ENCODE measurements around the gene CBX7. TPM values are rescaled to one million over a fixed set of nuclear protein-coding genes. Genes with fewer than 3 reads are reported as not detected.

CBX7 gene
- total and polyA plus RNA-seq, 2 experiments from 2014 or later, result 2.6 to 11.5 TPM

DNA sequence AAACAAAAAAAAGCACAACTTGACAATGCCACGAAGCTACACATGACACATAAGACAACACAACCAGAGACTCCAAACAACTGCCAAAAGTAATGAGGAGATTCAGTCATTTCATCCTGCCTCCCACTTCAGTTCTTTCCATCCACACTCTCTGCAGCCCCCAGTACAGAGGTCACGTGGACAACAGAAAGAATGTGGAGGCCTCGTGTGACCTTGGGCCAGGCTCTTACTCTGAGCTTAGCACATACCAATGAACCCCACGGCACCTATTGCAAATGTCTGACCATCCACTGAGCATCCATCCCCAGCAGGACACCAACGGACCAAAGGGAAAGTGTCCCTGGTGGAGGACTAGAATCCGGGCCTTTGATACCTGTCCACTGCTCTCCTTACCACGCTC, 12.5 kb downstream of the CBX7 start:
- Histone ChIP-seq H3K27ac (ENCODE audit: low read depth) (no peak overlapping the region), H3K4me1 (ENCODE audit: insufficient read depth) (peaks cover 15% of the 10 kb centered on the region), H4K20me1 (replicated peaks; ENCODE audit: insufficient read depth) (no peaks in the 10 kb centered on the region), H3F3A (replicated peaks; ENCODE audit: low read depth) (peaks cover 12% of the 10 kb centered on the region; the same call in 1 of the 2 replicates), H3K27me3 (ENCODE audit: insufficient read depth) (0 out of 2 replicates have a peak, but pooled peaks cover 3% of the 10 kb centered on the region), H3K4me2 (no peak overlapping the region), H2AFZ (no peak overlapping the region), H3K36me3 (ENCODE audit: insufficient read depth) (no peaks in the 10 kb centered on the region), H3K79me2 (replicated peaks; ENCODE audit: insufficient read depth) (no peaks in the 10 kb centered on the region), H3K9me2 (ENCODE audit: insufficient read depth) (no peaks in the 10 kb centered on the region), H3K4me3 (no peak overlapping the region)
- Mint-ChIP-seq H3K36me3 (ENCODE audit: low read depth) (no peaks in the 10 kb centered on the region), H3K27me3 (ENCODE audit: insufficient read depth, low read depth, poor library complexity) (peaks cover 10% of the 10 kb centered on the region), H3K4me1 (peaks cover 22% of the 10 kb centered on the region), H3K27ac (no peak overlapping the region), H3K9me3 (no peaks in the 10 kb centered on the region), H3K4me3 (no peak overlapping the region)
- ATAC-seq (no peak), DNase-seq (ENCODE audit: low spot score) (no peak)
- TF ChIP-seq ZNF114 (CRISPR knock-in tag; IDR thresholded peaks at IDR 0.05) (no peak), ETS1 (IDR thresholded peaks at IDR 0.05) (no peak), STAT1 (IDR thresholded peaks at IDR 0.05; ENCODE audit: unreplicated experiment) (no peak), EZH2 (IDR thresholded peaks at IDR 0.05; ENCODE audit: low read depth, unreplicated experiment) (no peak), ZNF462 (CRISPR knock-in tag; IDR thresholded peaks at IDR 0.05) (no peak), CREB1 (CRISPR knock-in tag; IDR thresholded peaks at IDR 0.05; ENCODE audit: low read depth) (no peak), ZNF331 (CRISPR knock-in tag; IDR thresholded peaks at IDR 0.05; ENCODE audit: low read depth) (no peak), POLR2AphosphoS5 (IDR thresholded peaks at IDR 0.05; ENCODE audit: low read depth) (no peak), JUNB (IDR thresholded peaks at IDR 0.05; ENCODE audit: unreplicated experiment) (no peak), CTCF (conservative IDR thresholded peaks at IDR 0.05; ENCODE audit: low read depth in 2 of 2) (no peak), NANOG (IDR thresholded peaks at IDR 0.05; ENCODE audit: borderline replicate concordance) (no peak), EZH2phosphoT487 (IDR thresholded peaks at IDR 0.05; ENCODE audit: unreplicated experiment) (no peak)
- TF ChIP-seq, protein P1, sequence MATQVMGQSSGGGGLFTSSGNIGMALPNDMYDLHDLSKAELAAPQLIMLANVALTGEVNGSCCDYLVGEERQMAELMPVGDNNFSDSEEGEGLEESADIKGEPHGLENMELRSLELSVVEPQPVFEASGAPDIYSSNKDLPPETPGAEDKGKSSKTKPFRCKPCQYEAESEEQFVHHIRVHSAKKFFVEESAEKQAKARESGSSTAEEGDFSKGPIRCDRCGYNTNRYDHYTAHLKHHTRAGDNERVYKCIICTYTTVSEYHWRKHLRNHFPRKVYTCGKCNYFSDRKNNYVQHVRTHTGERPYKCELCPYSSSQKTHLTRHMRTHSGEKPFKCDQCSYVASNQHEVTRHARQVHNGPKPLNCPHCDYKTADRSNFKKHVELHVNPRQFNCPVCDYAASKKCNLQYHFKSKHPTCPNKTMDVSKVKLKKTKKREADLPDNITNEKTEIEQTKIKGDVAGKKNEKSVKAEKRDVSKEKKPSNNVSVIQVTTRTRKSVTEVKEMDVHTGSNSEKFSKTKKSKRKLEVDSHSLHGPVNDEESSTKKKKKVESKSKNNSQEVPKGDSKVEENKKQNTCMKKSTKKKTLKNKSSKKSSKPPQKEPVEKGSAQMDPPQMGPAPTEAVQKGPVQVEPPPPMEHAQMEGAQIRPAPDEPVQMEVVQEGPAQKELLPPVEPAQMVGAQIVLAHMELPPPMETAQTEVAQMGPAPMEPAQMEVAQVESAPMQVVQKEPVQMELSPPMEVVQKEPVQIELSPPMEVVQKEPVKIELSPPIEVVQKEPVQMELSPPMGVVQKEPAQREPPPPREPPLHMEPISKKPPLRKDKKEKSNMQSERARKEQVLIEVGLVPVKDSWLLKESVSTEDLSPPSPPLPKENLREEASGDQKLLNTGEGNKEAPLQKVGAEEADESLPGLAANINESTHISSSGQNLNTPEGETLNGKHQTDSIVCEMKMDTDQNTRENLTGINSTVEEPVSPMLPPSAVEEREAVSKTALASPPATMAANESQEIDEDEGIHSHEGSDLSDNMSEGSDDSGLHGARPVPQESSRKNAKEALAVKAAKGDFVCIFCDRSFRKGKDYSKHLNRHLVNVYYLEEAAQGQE (IDR thresholded peaks at IDR 0.05; ENCODE audit: unreplicated experiment), result no peak

Data from GM23338 (cell line).